Stimulated activated CD8-positive, alpha-beta memory T cell treated with anti-CD3 and anti-CD28 coated beads, Interleukin-2, amount 100 ng/mL, for 1 hour (primary cell): ENCODE measurements around the gene NEUROG3.

Experiments used
- DNase-seq, 2 donors: peaks; one replicate each; pipeline ENCODE4 v3.0.0-alpha.2; 2020; ENCODE audit warnings: low read depth in 2 of 2

The NEUROG3 gene

GRCh38 chr10:69573056-69573806 is at the start of gene NEUROG3:
TSS of gene NEUROG3 (minus strand) at chr10:69573422. CDS start at chr10:69573043, 379 bp downstream.
- DNase-seq: no peak

GRCh38 chr10:69620625-69621024 is 47.4 kb upstream of the NEUROG3 start:
- DNase-seq: no peak

DNA sequence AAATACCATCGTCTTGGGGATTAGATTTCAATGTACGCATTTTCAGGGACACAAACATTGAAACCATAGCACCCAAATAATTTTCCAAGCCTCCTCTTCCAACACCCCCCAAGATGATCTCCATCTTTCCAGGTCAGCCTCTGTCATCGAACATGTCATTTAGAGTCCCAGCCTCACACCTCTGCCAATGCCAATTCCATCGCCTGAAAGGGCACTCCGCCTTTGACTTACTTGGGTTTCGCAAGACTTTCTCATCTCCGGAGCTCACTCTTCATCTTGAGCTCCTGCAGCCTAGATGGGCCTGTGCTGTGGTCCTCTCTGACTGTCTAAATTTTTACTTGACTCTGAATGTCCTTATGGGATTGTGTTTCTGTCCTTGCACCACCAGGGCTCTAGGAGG is 46.4 kb upstream of the NEUROG3 start:
- no peak for DNase-seq

GRCh38 chr10:69618746-69619145 is 45.5 kb upstream of the NEUROG3 start:
- DNase-seq: no peak

- no peak for DNase-seq
Observed at GRCh38 chr10:69616358-69616757, 43.1 kb upstream of the NEUROG3 start.

- DNase-seq: no peak
Observed at GRCh38 chr10:69614130-69614529, 40.9 kb upstream of the NEUROG3 start.

- no peak for DNase-seq
Observed at GRCh38 chr10:69612760-69613159, 39.5 kb upstream of the NEUROG3 start.

DNA sequence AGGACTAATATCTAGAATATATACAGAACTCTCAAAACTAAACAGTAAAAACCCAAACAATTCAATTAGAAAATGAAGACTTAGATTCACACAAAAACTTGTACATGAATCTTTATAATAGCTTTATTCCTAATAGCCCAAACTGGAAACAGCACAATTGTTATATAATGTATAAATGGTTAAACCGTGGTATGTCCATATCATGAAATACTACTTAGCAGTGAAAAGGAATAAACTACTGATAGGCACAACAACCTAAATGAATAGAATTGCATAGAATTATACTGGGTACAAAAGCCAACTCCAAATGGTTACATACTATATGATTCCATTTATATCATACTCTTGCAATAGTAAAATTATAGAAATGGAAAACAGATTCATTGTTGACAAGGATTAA is 35.9 kb upstream of the NEUROG3 start:
- no peak for DNase-seq

- no peak for DNase-seq
Observed at GRCh38 chr10:69600761-69601330, 27.6 kb upstream of the NEUROG3 start.

- DNase-seq: no peak
Observed at GRCh38 chr10:69588358-69588757, 15.1 kb upstream of the NEUROG3 start.

DNA sequence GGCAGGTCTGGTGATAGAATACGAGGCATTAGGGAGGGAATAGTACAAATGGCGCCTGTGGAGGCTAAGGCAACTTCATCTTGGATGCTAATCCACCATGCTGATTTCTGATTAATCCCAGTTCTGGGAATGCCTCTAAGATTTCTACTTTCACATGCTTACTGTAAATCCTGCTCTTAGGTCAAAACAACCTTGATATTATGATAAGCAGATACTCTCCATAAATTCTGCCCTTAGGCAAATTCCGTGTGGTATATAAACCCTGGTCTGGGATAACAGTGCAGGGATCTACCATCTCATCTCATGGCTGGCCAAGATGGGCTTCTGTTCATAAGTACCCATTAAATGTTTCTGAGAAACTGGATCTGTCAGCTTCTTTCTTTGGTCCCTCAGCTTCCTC is 11.4 kb upstream of the NEUROG3 start:
- DNase-seq: no peak

GRCh38 chr10:69583106-69583505 is 9.9 kb upstream of the NEUROG3 start:
- DNase-seq: no peak

DNA sequence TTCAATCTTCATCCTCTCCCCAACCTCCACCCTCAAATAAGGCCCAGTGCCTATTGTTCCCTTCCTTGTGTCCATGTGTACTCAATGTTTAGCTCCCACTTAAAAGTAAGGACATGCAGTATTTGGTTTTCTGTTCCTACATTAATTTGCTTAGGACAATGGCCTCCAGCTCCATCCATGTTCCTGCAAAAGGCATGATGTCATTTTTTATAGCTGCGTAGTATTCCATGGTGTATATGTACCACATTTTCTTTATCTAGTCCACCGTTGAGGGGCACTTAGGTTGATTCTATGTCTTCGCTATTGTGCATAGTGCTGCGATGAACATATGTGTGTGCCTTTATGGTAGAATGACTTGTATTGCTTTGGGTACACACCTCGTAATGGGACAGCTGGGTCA is 7.2 kb upstream of the NEUROG3 start:
- no peak for DNase-seq

- DNase-seq: no peak
Observed at GRCh38 chr10:69579464-69580060, 6.3 kb upstream of the NEUROG3 start.

- no peak for DNase-seq
Observed at GRCh38 chr10:69578508-69578991, 5.3 kb upstream of the NEUROG3 start.

- no peak for DNase-seq
Observed at GRCh38 chr10:69577268-69578232, 4.3 kb upstream of the NEUROG3 start.

GRCh38 chr10:69576334-69577011 is 3.3 kb upstream of the NEUROG3 start:
- DNase-seq: no peak

- DNase-seq: no peak
Observed at GRCh38 chr10:69575164-69575722, 2.0 kb upstream of the NEUROG3 start.

DNA sequence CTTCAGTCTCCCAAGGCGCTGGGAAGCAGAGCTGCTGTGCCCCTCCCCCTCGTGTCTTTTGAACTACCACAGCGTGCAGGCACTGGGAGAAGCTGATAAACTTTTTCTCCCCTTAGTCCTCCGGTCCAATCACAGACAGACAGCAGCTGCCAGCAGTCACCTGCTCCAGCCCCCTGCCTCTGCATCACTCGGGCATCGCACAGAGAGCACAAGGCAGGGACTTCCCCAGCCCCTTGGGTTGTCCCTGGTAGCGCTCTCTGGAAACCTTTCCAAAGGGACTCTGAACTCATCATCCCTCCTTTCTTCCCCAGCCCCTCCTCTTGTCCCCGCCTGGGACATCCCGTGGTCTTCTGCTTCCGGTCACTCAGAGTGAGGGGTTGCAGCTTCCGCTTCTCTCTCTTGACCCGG is 1.4 kb upstream of the NEUROG3 start:
- DNase-seq: no peak

- DNase-seq: no peak
Observed at GRCh38 chr10:69572159-69573055, 815 bp downstream of the NEUROG3 start.
